ENCODE measurements around the gene DLL4.

DNA sequence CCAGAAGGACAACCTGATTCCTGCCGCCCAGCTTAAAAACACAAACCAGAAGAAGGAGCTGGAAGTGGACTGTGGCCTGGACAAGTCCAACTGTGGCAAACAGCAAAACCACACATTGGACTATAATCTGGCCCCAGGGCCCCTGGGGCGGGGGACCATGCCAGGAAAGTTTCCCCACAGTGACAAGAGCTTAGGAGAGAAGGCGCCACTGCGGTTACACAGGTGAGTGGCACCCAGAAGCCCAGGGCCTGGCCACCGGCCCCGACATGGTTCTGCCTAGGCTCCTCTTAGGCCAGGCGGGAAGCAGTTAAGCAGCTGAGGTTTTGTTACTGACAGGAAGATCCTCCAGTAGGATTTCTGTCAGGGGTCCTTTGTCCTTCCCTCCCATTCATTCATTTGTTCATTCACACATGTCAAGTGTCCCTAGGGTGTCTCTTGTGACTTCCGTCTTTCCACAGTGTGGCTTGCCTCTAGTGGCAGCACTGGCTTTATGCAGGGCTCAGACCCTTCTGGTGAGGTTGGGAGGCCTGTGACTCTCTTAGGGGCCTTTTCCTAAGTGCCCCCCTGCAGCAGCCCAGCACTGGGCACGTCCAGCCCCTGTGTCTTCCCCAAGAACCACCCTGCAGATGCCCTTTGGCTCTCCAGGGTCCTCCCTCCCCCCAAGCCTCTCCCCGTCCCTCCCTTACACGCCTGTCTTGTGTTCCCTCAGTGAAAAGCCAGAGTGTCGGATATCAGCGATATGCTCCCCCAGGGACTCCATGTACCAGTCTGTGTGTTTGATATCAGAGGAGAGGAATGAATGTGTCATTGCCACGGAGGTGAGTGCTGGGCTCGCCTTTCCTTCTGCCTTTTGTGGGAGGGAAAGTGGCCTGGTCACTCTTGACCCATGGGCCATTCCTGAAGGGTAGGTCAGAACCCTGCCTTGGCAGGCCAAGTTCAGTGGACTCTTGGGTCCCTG, 7.8 kb downstream of the DLL4 start:
- no peak for TF ChIP-seq POLR2A (IDR thresholded peaks at IDR 0.05)
- TF ChIP-seq, protein P1, sequence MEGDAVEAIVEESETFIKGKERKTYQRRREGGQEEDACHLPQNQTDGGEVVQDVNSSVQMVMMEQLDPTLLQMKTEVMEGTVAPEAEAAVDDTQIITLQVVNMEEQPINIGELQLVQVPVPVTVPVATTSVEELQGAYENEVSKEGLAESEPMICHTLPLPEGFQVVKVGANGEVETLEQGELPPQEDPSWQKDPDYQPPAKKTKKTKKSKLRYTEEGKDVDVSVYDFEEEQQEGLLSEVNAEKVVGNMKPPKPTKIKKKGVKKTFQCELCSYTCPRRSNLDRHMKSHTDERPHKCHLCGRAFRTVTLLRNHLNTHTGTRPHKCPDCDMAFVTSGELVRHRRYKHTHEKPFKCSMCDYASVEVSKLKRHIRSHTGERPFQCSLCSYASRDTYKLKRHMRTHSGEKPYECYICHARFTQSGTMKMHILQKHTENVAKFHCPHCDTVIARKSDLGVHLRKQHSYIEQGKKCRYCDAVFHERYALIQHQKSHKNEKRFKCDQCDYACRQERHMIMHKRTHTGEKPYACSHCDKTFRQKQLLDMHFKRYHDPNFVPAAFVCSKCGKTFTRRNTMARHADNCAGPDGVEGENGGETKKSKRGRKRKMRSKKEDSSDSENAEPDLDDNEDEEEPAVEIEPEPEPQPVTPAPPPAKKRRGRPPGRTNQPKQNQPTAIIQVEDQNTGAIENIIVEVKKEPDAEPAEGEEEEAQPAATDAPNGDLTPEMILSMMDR (IDR thresholded peaks at IDR 0.05), result peak in 6 of 12 donors; percentile 21 to 39 (median 29)

Data from heart left ventricle (tissue), 13 donors.